ENCODE data around the gene FAM240A.

- TF ChIP-seq EZH2 (IDR thresholded peaks at IDR 0.05) (no peak), POLR2AphosphoS5 (IDR thresholded peaks at IDR 0.05; ENCODE audit: borderline replicate concordance, low read depth, low read length) (no peak), FOXP2 (optimal IDR thresholded peaks at IDR 0.05; ENCODE audit: control extremely low read depth, extremely low read length, insufficient read depth) (no peak)
Observed at GRCh38 chr3:46609212-46609721, 3.1 kb upstream of the FAM240A start.

Measured in SK-N-MC (cell line).